GM12878 (cell line): ENCODE measurements around the gene UAP1L1. TPM values are rescaled to one million over a fixed set of nuclear protein-coding genes. Genes with fewer than 3 reads are reported as not detected.

ENCODE experiments used
- ATAC-seq: fragments of 200-7000 bp; cut with Tn5 transposase; 3 replicates; pipeline ENCODE4 v1.9.1; 2020; ENCODE audit warnings: mild to moderate bottlenecking, moderate library complexity
- BruUV-seq: library from RNA; stranded (reverse); fragments of 400-500 nt; replicated peaks from 2 replicates; lab custom pipeline; 2021; lab: Mats Ljungman, UMichigan
- CTCF ChIA-PET: fragments of 300-600 bp; sonication (Branson Sonifier 250); formaldehyde crosslinking; extraction: SDS; loops from one replicate; lab custom pipeline; 2021; ENCODE audit warnings: inconsistent platforms; lab: Yijun Ruan, JAX
- POLR2A ChIA-PET: fragments of 350-600 bp; formaldehyde crosslinking; extraction: SDS; loops from one replicate; lab custom pipeline; 2021; ENCODE audit warnings: inconsistent platforms; lab: Charles Lee
- RAD21 ChIA-PET: fragments of 300-600 bp; sonication (Branson Sonifier 250); formaldehyde crosslinking; loops from one replicate; lab custom pipeline; 2023; ENCODE audit warnings: antibody characterized with exemption; ENCODE audit not compliant: unreplicated experiment; lab: Charles Lee
- SMC1A ChIA-PET: fragments of 300-600 bp; sonication (Branson Sonifier 250); formaldehyde crosslinking; loops from one replicate; lab custom pipeline; 2023; ENCODE audit not compliant: unreplicated experiment, uncharacterized antibody; lab: Charles Lee
- DNase-seq: peaks from one replicate; pipeline ENCODE4 v3.0.0-alpha.2; 2011; ENCODE audit warnings: low read depth, low spot score
- FAIRE-seq: peaks from 3 replicates; lab custom pipeline; 2011; peaks lifted over from hg19 to GRCh38; lab: Jason Lieb, UNC
- H2AFZ ChIP-seq: 2 replicates; pipeline ENCODE4 v1.6.0; 2011; ENCODE audit warnings: low read depth, low read length, control low read depth; ENCODE audit not compliant: control insufficient read depth
- H3K27ac ChIP-seq: 2 replicates; pipeline ENCODE4 v1.5.1; 2011; ENCODE audit warnings: control low read depth; ENCODE audit not compliant: control insufficient read depth, insufficient read depth
- H3K27me3 ChIP-seq, 2 experiments: replicated peaks in 1 of 2; 2 replicates each; pipeline versions ENCODE4 v1.6.0 to v1.6.1; 2011; ENCODE audit warnings: low read length in 1 of 2; ENCODE audit not compliant: control insufficient read depth in 2 of 2, insufficient read depth in 2 of 2
- H3K36me3 ChIP-seq, 2 experiments: 2 replicates each; pipeline ENCODE4 v1.5.1; 2011; ENCODE audit warnings: low read length in 1 of 2; ENCODE audit not compliant: control insufficient read depth in 2 of 2, insufficient read depth in 2 of 2
- H3K4me1 ChIP-seq: 2 replicates; pipeline ENCODE4 v1.6.1; 2011; ENCODE audit warnings: mild to moderate bottlenecking, low read length, moderate library complexity, mixed read lengths; ENCODE audit not compliant: control insufficient read depth, insufficient read depth
- H3K4me2 ChIP-seq: 2 replicates; pipeline ENCODE4 v1.6.0; 2011; ENCODE audit warnings: control low read depth; ENCODE audit not compliant: control insufficient read depth, insufficient read depth
- H3K4me3 ChIP-seq: fragments of 200-600 bp; sonication (generic); 2 replicates; pipeline ENCODE4 v1.5.1; 2016
- H3K79me2 ChIP-seq: 2 replicates; pipeline ENCODE4 v1.6.0; 2011; ENCODE audit warnings: low read length; ENCODE audit not compliant: control insufficient read depth, insufficient read depth
- H3K9ac ChIP-seq: 2 replicates; pipeline ENCODE4 v1.8.0; 2011; ENCODE audit warnings: low read length, control low read depth, mixed read lengths; ENCODE audit not compliant: control insufficient read depth, insufficient read depth
- H3K9me3 ChIP-seq: replicated peaks from 3 replicates; pipeline ENCODE4 v1.5.1; 2011; ENCODE audit warnings: mild to moderate bottlenecking, low read length; ENCODE audit not compliant: control insufficient read depth, insufficient read depth
- H4K20me1 ChIP-seq: 2 replicates; pipeline ENCODE4 v1.6.0; 2011; ENCODE audit not compliant: control insufficient read depth, insufficient read depth
- BACH1 ChIP-seq: fragments of 450-650 bp; IDR thresholded peaks from 2 replicates; pipeline ENCODE4 v1.6.1; 2017; ENCODE audit warnings: mild to moderate bottlenecking, borderline replicate concordance
- E2F4 ChIP-seq: IDR thresholded peaks from 2 replicates; pipeline ENCODE4 v1.6.1; 2012; ENCODE audit warnings: low read depth, low read length, improper control_type of control experiment
- IKZF1 ChIP-seq: fragments of 450-650 bp; conservative IDR thresholded peaks from 2 replicates; pipeline ENCODE4 v1.6.1; 2017; ENCODE audit warnings: antibody characterized with exemption, mild to moderate bottlenecking
- JUND ChIP-seq: IDR thresholded peaks from 2 replicates; pipeline ENCODE4 v1.6.1; 2012; ENCODE audit warnings: low read depth, mild to moderate bottlenecking, low read length, improper control_type of control experiment, moderate library complexity
- WGBS: methylation state at CpG from one replicate; pipeline ENCODE4 v1.1.6; 2016; ENCODE audit warnings: low lambda C conversion rate; ENCODE audit not compliant: insufficient replicate concordance, insufficient coverage; ENCODE audit errors: missing lambda C conversion rate; 5-methylcytosine and 5-hydroxymethylcytosine counted together
- in situ Hi-C: fragments of 300-500 bp; cut with MboI; formaldehyde crosslinking; loops from 9 replicates; pipeline ENCODE4 v1.14.3; 2018; ENCODE audit warnings: mixed read lengths
- intact Hi-C: fragments of 100-400 bp; cut with micrococcal nuclease; formaldehyde crosslinking; loops from one replicate; pipeline ENCODE4 v1.14.2; 2022; ENCODE audit not compliant: unreplicated experiment
- polyA plus RNA-seq, 11 experiments: library from polyadenylated mRNA; depleted of rRNA in 4 of 11; unstranded in 6 of 11; stranded (reverse) in 5 of 11; fragments of >200 nt; fragmentation: Nextera tagmentation in 4 of 11; fragmentation: Illumina TruSeq in 1 of 11; extraction: Ambion mirVana in 4 of 11; extraction: Trizol in 1 of 11; gene quantifications; 1 replicate in 1 of 11; 2 replicates in 10 of 11; pipeline versions ENCODE4 v1.2.1 to v1.2.3, GENCODE V29; 2011 to 2016; ENCODE audit warnings: inconsistent platforms in 2 of 11, missing spikeins in 2 of 11, low read depth in 1 of 11
- total RNA-seq, 4 experiments: library from RNA; depleted of rRNA in 3 of 4; stranded (reverse); fragments of >200 nt in 3 of 4; fragmentation: Illumina TruSeq in 1 of 4; extraction: Trizol in 1 of 4; gene quantifications; 2 replicates each; pipeline versions ENCODE4 v1.2.1 to v1.2.3, GENCODE V29; 2013 to 2021
- TF ChIP-seq, protein P1 (sequence below): fragments of 150-350 bp; IDR thresholded peaks from 2 replicates; pipeline ENCODE4 v1.6.1; 2016; ENCODE audit warnings: low read depth, low read length

UAP1L1 gene
- total and polyA plus RNA-seq, 10 of the 15 experiments (the other 5 are each of a cell fraction or from before 2014, with no cell fraction given): 0.29 to 15.7 (median 5.8) TPM

GRCh38 chr9:137080260-137081122 lies 3.2 kb downstream of the UAP1L1 start:
- TF ChIP-seq JUND (no peak), E2F4 (no peak), BACH1 (peak; percentile 9; the same call in 1 of the 2 replicates), IKZF1 (no peak)
- TF ChIP-seq, protein P1, sequence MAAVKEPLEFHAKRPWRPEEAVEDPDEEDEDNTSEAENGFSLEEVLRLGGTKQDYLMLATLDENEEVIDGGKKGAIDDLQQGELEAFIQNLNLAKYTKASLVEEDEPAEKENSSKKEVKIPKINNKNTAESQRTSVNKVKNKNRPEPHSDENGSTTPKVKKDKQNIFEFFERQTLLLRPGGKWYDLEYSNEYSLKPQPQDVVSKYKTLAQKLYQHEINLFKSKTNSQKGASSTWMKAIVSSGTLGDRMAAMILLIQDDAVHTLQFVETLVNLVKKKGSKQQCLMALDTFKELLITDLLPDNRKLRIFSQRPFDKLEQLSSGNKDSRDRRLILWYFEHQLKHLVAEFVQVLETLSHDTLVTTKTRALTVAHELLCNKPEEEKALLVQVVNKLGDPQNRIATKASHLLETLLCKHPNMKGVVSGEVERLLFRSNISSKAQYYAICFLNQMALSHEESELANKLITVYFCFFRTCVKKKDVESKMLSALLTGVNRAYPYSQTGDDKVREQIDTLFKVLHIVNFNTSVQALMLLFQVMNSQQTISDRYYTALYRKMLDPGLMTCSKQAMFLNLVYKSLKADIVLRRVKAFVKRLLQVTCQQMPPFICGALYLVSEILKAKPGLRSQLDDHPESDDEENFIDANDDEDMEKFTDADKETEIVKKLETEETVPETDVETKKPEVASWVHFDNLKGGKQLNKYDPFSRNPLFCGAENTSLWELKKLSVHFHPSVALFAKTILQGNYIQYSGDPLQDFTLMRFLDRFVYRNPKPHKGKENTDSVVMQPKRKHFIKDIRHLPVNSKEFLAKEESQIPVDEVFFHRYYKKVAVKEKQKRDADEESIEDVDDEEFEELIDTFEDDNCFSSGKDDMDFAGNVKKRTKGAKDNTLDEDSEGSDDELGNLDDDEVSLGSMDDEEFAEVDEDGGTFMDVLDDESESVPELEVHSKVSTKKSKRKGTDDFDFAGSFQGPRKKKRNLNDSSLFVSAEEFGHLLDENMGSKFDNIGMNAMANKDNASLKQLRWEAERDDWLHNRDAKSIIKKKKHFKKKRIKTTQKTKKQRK: no peak
- Histone ChIP-seq H3K9ac (no peak overlapping the region), H3K4me1 (peaks cover 34% of the 10 kb centered on the region), H3K27me3 (no peaks in the 10 kb centered on the region), H3K9me3 (no peaks in the 10 kb centered on the region), H3K27ac (no peak overlapping the region), H3K79me2 (peaks cover 8% of the 10 kb centered on the region), H3K4me3 (no peak overlapping the region), H3K4me2 (no peak overlapping the region), H3K36me3 (peaks cover 0 to 5% of the 10 kb centered on the region in 2 experiments; a peak in 3 of 4 replicates), H2AFZ (no peak overlapping the region), H4K20me1 (no peaks in the 10 kb centered on the region; the same call in 1 of the 2 replicates)
- ATAC-seq: no peak
- CTCF ChIA-PET: interaction anchor here (0.6 kb wide), 1 partner anchor 10 kb away, joined by 3 read pairs; no protein-coding TSS in a partner anchor
- DNase-seq: no peak
- SMC1A ChIA-PET: no interaction called here
- intact Hi-C loops (no loop called here), in situ Hi-C loops (no loop called here)
- 87% methylated on average over 21 of the region's 24 CpGs for WGBS
- POLR2A ChIA-PET: interaction anchor here (4.6 kb wide), 1 partner anchor 10 kb away, joined by 18 read pairs; the partner anchor contains the start of gene SAPCD2
- BruUV-seq: no TSS peak
- RAD21 ChIA-PET: no interaction called here
- FAIRE-seq: no peak
